ENCODE measurements around the gene MSANTD3.
A peak's percentile ranks its signal among the peaks of the same experiment; 100 is the strongest.
"Not testable (repeated sequence)": the region's sequence is repeated elsewhere in the genome, so short reads cannot be mapped to it uniquely, and the experiment has no call there.

Gene MSANTD3

GRCh38 chr9:100430286-100430940 lies 3.5 kb downstream of the MSANTD3 start:
- DNase-seq, result no peak

- no peak for DNase-seq
These were observed 4.9 kb downstream of the MSANTD3 start for GRCh38 chr9:100431886-100432285.

DNA sequence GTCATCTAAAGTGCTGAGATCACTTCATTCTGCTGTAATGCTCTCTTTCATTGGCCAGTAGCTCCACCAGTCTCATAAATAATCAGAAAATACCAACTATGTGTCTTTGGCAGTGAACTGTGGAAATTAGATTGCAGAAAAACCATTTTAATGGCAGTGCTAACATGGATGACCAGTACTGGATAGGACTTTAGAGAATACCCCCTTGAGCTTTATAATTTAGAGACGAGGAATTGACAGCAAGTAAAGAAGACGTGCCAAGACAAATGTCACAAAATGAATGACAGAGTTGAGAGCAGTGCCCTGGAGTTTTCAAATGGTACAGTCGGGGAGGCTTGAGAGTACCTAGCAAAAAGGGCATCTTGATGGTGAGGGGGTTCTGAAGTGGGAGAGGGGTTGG lies 5.8 kb downstream of the MSANTD3 start:
- DNase-seq, result no peak

DNA sequence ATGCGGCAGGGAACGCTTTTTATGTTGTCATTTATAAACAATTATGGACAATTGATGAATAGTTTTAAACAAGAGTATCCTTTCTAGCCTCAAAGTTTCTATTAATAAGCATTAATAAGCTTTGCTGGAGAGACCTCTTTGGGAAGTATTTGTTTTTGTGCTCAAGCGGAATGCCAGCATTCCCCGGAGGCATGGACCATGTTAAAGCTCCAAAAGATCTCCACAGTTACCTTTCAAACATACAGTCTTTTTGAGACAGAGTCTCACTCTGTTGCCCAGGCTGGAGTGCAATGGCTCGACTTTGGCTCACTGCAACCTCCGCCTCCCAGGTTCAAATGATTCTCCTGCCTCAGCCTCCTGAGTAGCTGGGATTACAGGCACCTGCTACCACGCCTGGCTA lies 9.6 kb downstream of the MSANTD3 start:
- DNase-seq, result no peak

- DNase-seq, result peak; percentile 74
These were observed 11.2 kb downstream of the MSANTD3 start for GRCh38 chr9:100437860-100438805.

DNA sequence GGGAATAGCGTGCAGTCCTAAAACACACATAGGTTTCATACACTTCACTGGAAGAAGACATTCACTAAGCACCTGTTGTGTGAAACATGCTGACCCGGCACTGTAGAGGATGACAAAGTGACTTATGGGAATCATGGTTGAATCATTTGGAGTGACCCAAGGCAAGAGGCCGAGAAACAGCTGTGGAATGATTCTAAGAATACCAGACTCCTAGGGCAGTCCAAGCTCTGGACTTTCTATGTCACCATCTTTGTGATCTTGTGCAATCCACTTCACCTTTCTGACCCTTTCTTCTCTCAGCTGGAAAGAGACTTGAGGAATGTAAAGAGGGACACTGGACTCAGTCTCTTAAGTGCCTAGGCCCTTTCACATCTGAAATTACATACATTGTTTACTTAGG lies 13.1 kb downstream of the MSANTD3 start:
- DNase-seq, result no peak

GRCh38 chr9:100440487-100440886 lies 13.5 kb downstream of the MSANTD3 start:
- not testable (repeated sequence) for DNase-seq

DNA sequence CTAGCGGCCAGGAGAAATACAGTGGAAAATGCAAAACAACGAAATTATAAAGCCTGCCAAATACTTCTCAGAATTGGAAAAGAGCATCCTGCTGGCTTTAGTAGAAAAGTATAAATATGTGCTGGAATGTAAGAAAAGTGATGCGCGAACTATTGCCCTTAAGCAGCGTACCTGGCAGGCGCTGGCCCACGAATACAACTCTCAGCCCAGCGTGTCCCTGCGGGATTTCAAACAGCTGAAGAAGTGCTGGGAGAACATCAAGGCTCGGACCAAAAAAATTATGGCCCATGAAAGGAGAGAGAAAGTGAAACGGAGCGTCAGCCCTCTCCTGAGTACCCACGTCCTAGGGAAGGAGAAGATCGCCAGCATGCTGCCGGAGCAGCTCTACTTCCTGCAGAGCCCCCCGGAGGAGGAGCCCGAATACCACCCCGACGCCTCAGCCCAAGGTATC lies 15.0 kb downstream of the MSANTD3 start:
- DNase-seq, result no peak

- DNase-seq, result no peak
These were observed 17.1 kb downstream of the MSANTD3 start for GRCh38 chr9:100443781-100444768.

DNA sequence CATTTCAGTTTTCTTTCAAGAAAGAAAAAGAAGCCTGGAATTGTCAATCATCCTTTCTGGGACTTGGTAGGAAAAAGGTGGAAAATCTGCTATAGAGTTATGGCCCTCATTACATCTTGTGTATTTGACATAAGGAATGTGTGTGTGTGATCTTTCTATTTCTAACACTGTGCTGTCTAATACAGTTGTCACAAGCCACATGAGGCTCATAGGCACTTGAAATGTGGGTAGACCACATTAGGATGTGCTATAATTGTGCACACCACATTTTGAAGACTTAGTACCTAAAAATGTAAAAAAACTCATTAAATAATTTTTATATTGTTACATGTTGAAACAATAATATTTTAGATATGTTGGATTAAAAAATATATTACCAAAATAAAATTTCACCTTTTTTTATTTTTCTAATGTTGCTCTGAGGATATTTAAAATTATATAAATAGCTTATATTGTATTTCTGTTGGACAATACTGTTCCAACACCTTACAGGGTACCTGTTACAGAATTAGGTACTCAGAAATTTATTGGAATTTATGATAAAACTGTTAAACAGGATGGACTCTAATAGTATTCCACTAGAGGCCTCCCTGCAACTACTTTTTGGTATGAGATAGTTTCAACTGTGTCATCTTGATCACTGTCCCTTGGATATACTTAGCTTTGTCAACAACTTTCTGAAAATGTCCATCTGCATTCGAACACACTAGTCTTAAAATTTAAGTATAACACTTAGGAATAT lies 18.4 kb downstream of the MSANTD3 start:
- DNase-seq, result no peak

DNA sequence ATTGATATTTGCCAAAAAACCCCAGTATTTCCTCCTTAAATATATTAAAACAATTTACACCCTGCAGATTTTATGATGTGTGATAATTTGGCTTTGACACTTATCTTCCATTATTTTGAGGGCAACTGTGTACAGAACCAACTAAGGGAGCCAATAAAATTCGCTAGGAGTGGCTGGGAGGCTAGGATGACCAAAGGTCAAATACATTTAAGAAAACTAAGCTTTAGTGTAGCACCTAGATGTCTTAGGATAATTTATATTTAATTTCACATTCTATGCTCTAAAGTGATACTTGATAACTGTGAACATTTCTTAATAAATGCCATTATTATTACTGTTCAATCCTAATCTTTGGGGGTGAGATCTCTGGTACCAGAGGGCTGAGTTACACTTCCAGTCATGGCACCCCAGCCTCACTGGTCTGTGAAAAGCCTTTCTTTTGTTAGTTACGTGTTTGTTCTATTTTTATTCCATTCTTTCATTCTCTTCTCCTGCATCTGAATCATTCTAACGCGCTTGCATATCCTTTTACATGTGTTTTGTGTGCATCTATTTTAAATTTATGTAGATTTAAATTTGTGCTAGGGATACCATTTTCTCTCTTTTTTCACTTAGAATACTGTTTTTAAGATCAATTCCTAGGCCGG lies 19.1 kb downstream of the MSANTD3 start:
- no peak for DNase-seq

DNA sequence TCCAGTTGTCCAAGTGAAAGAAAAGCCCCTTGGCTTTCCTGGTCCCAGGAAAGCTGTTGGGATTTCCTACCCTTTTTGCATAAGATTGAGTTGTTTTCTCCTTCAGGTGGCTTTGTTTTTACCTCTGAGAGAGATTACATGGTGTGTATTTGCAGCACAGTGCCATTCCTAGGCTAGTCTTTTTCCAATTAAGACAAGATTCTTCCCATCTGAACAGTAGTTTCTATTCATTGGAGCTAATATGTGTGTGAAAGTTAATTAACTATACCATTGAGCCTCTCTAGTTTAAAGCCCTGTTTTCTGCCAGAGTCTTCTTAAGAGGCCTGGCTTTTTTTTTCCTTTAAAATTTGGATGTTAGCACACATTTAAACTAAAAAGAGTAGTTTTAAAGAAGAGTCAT lies 20.1 kb downstream of the MSANTD3 start:
- no peak for DNase-seq

DNA sequence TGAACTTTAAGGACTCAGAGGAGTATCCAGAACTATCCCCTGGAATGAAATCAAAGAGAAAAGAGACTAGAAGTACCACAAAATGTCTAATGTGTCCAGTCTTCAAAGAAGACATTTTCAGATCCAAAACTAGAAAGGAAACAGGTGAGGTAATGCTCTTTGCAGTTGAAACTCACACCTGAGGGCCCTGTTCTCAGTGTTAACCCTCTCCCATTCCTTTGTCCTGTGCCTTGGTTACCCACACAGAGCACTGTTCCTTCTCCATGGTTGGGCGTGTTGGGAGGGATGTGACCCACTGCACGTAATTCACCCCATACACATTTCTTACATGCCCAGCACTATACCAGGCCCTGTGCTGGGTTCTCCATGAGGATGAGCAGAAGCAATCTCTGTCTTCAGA lies 21.3 kb downstream of the MSANTD3 start:
- DNase-seq, result no peak

DNA sequence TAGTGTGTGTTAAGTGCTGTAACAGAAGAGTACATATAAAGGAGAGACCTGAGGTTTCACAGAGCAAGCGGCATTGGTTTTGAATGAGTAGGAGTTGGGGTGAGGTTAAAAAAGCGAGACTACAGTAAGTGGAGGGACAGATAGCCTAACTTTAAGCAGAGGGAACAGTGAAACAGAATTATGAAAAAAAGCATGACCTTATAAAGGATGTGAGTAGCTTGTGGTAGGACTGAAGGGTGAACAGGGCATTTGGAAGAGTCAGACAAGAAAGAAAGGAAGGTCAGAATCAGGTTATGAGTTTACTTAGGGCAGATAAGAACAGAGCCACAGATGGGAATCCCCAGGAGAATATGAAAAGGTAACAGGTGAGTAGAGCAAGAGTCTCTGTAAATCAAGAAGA lies 22.5 kb downstream of the MSANTD3 start:
- DNase-seq, result no peak

DNA sequence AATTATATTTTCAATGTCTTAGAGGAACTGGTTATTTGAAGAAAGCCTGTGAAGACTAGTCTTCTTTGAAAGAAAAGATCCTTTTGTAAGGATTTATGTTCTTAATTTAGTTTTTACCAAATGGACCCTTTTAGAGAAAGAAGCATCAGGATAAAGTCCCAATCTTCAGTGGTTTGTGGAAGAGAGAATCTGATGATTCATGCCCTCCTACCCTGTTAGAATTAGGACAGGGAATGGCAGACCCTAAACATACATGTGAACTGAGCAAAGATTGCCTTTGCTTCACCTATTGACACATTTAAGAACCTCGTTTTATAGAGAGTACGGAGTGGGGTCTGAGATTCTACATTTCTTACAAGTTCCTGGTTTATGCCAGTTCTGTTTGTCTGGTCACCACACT lies 26.0 kb downstream of the MSANTD3 start:
- DNase-seq, result no peak

DNA sequence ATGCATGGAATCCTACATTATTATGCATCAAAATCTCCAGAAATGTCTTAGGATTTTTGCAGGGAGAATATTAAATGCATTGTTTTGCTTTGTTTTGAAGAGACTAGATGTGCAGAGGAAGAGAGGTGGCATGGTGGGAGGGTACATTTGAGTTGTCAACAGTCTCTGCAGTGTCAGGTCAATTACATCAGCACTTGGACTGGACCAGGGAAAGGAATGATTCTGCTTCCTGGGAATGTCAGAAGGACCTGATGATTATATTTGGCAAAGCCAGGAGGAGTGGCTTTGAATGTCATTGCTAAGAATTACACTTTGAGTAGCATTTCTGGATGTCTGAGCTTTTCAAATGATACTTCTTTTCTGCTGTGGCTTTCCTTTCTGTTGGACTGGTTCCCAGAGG lies 28.5 kb downstream of the MSANTD3 start:
- no peak for DNase-seq

- no peak for DNase-seq
These were observed 30.6 kb downstream of the MSANTD3 start for GRCh38 chr9:100457517-100457916.

DNA sequence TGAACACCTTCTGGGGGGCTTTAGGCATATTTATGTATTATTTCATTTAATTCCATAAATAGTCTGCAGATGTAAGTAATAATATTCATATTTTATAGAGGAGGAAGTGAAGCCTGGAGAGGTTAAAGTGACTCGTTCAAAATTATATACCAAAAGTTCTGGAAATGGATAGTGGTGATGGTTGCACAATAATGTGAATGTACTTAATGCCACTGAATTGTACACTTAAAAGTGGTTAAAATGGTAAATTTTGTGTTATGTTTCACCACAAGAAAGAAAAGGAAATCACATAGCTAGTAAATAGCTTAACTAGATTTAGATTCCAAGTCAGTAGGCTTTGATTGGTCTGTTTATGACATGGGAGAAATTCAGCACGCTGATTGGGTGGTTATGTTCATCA lies 33.0 kb downstream of the MSANTD3 start:
- no peak for DNase-seq

DNA sequence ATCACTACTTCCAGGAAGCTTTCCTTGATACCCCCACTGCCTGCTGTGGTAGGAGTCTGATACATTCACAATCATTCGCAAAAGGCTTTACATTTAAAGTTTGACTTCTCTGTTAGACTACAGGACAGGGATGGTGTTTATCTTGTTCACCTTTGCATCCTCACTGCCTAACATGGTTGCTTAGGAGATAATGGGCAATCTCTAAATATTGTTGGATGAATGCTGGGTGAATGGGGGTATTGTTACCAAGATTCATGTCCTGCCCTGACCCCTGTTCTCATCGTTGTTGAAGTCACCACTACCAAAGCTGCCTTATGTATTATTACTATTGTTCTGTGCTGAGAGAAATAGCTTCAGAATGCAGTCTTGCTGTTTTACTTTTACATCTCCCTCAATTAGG lies 38.3 kb downstream of the MSANTD3 start:
- DNase-seq, result no peak

GRCh38 chr9:100465761-100466160 lies 38.8 kb downstream of the MSANTD3 start:
- DNase-seq, result no peak

DNA sequence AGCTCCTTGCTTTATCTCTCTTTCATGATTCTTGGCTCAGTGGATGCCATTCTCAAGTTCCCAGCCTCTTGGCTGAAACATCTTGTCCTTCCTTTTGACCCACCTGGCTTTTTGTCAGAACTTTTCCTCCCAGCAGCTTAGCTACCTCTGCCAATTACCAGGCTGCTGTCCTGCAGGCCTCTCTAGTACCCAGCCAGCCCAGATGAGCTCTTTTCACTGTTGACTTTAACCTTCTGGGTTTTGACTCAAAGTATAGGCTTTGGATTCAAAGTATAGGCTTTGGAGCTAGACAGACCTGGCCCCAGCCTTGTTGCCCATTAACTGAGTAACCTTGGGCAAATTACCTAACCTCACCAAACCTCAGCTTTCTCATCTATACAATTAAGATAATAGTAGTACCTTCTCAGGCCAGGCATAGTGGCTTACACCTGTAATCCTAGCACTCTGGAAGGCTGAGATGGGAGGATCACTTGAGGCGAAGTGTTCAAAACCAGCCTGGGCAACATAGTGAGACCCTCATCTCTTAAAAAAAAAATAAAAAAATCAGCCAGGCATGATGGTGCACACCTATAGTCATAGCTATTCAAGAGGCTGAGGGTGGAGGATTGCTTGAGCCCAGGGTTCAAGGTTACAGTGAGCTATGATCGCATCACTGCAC lies 39.4 kb downstream of the MSANTD3 start:
- no peak for DNase-seq
